Cortex of kidney (tissue), 1 donor: ENCODE results near the gene KRTAP19-7.

ENCODE experiments used
- DNase-seq: peaks from one replicate; lab custom pipeline; 2025; lab: John Stamatoyannopoulos, UW

The KRTAP19-7 gene, protein sequence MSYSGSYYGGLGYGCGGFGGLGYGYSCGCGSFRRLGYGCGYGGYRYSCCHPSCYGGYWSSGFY

GRCh38 chr21:30561264-30561895, at the start of gene KRTAP19-7:
TSS of gene KRTAP19-7 (minus strand) at chr21:30561314. CDS start at chr21:30561289, 25 bp downstream.
- no peak for DNase-seq

- no peak for DNase-seq
These were observed 44.9 kb upstream of the KRTAP19-7 start for GRCh38 chr21:30605968-30606367.

DNA sequence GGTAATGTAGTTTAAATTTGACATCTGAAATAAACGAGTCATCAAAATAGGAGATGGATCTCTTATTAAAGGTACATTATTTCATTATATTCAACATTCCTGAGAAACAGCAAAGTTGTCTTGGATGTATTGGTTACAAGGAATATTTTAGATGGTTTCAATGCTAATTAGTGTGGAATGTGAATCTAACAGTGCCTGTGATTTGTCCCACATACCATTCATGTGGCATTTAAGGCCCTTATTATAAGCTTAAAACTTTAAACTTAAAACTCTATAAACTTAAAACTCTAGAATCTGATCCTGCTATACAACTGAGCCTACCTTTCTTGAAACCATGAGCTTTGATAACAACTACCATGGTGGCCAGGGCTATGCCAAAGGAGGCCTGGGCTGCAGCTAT, 39.7 kb upstream of the KRTAP19-7 start, which contains the start of gene KRTAP22-1:
Gene KRTAP22-1, plus strand, starts transcription at position 301 of the 400 bp plus-strand sequence.
- no peak for DNase-seq

GRCh38 chr21:30598802-30599201, 37.7 kb upstream of the KRTAP19-7 start, which contains the start of gene KRTAP6-2:
TSS of gene KRTAP6-2 (minus strand) at chr21:30598902. CDS start at chr21:30598874, 28 bp downstream.
- DNase-seq = no peak

- DNase-seq = no peak
These were observed 31.0 kb upstream of the KRTAP19-7 start, which contains the start of gene KRTAP6-3 for GRCh38 chr21:30592140-30592539. TSS of gene KRTAP6-3 (plus strand) at chr21:30592440. CDS start at chr21:30592446, 6 bp downstream.

GRCh38 chr21:30590297-30590696, 29.2 kb upstream of the KRTAP19-7 start, which contains the start of gene KRTAP22-2:
TSS of gene KRTAP22-2 (minus strand) at chr21:30590397.
- no peak for DNase-seq

DNA sequence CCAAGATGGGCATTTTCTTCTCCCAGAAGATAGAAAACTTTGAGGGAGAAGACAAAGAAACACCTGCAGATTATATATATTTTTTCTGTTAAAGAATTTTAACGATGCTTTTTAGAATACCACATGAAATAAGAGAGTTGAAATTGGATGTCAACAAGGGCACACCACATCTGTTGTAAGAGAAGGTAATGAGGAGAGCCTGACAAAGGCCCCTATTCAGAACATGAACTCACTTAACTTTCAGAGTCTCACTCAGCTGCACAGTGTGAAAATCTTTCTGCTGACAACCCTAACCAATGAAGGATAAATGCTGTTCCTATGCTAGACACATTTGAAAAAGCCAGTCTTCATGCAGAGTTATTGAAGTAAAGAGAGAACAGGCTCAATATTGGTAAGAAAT, 21.8 kb upstream of the KRTAP19-7 start:
- DNase-seq = no peak

- DNase-seq = no peak
These were observed 19.0 kb upstream of the KRTAP19-7 start for GRCh38 chr21:30580132-30580531.

- DNase-seq = no peak
These were observed 18.2 kb upstream of the KRTAP19-7 start for GRCh38 chr21:30579346-30579745.

DNA sequence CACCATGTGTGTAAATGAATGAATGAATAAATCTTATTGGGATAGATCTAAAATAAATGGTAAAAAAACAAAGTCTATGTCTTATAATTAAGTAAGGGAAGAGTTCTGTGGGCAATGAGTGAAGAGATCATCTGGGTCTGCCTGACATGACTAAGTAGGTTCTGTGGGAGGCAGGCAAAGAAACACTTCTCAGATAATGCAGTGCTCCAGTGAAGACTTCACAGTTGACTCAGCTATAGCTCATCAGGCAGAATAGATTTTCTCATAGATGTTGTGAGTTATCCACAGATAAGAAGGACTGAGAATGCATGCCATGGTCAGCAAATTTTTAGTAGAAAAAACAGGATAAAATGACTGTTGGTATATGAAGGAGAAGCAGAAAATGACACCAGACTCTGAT, 16.7 kb upstream of the KRTAP19-7 start:
- DNase-seq = no peak

GRCh38 chr21:30567617-30568016, 6.5 kb upstream of the KRTAP19-7 start:
- no peak for DNase-seq

DNA sequence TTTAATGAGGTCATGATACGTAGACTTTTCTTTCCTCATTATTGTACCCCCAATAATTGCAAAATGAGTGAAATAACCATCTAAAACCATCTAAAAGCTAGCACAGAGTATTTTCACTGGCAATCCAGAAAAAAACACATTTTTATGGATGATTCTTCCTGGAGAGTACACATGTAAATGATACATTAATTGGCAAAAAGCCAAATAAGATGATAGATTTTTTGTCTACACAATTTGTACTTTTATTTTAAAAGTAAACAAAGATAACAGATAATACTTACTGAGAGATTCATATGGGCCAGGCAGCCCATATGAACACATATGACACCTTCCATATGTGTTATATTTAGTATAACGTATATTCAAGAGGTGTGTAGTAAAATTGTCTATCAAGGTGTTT, 2.5 kb upstream of the KRTAP19-7 start:
- no peak for DNase-seq

- DNase-seq = no peak
These were observed 2.0 kb upstream of the KRTAP19-7 start for GRCh38 chr21:30563072-30563471.

- no peak for DNase-seq
These were observed 843 bp upstream of the KRTAP19-7 start for GRCh38 chr21:30561957-30562356.

- DNase-seq = no peak
These were observed 6.0 kb downstream of the KRTAP19-7 start for GRCh38 chr21:30555095-30555494.

GRCh38 chr21:30552782-30553181, 8.3 kb downstream of the KRTAP19-7 start:
- DNase-seq = no peak

DNA sequence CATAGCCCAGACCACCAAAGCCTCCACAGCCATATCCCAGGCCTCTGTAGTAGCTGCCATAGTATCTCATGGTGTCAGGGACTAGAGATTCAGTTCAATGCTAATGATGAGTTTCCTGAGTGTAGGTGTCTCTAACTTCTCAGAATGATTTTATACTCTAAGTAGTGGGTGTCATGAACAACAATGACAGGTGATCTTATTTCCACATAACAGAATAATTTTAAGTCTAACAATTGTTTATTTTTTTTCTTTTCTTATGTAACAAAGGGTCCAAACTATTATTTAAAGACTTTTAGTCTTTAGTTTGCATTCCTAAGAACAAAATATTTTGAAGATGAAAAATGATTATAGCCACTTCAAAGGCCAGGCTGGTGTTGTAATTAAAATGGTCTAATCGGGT, 19.4 kb downstream of the KRTAP19-7 start, which contains the start of gene KRTAP19-6:
Gene KRTAP19-6, minus strand, starts transcription at position 101 of the 400 bp plus-strand sequence. Its CDS starts 31 bp downstream, at position 70.
- DNase-seq = no peak

GRCh38 chr21:30518876-30519275, 42.2 kb downstream of the KRTAP19-7 start:
- DNase-seq = no peak

DNA sequence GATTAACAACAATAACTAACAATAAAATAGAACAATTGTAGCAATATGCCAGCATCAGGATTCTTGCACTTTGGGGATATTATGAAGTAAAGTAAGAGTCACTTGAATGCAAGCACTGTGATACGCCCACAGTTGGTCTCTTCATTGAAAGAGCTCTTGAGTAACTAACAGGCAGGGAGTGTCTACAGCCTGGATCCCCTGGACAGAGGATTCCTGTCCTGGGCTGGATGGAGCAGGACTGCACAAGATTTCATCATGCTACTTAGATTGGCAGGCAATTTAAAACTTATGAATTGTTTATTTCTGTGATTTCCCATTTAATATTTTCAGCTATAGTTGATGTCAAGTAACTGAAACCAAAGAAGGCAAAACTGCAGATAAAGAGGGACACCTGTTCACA, 45.4 kb downstream of the KRTAP19-7 start:
- DNase-seq = no peak
